SU-DHL-6 (cell line): Measurements from ENCODE around the gene MTMR3.

Experiments used
- H2AFZ ChIP-seq: fragments of 200-600 bp; sonication (generic); 2 replicates; pipeline ENCODE4 v1.6.1; 2014; ENCODE audit warnings: low read depth, mild to moderate bottlenecking, moderate library complexity, mixed read lengths, antibody characterized with exemption, low read length; ENCODE audit not compliant: severe bottlenecking
- H3F3A ChIP-seq: fragments of 200-600 bp; shearing (Covaris generic); 2 replicates; pipeline ENCODE4 v1.6.0; 2016; ENCODE audit warnings: antibody characterized with exemption, mild to moderate bottlenecking; ENCODE audit not compliant: insufficient read depth
- H3K27ac ChIP-seq: fragments of 200-600 bp; sonication (generic); 2 replicates; pipeline ENCODE4 v1.5.1; 2016; ENCODE audit warnings: low read depth, mild to moderate bottlenecking, low read length, moderate library complexity, mixed read lengths
- H3K27me3 ChIP-seq: fragments of 200-600 bp; sonication (generic), shearing (Covaris generic); 2 replicates; pipeline ENCODE4 v1.6.0; 2014; ENCODE audit warnings: mild to moderate bottlenecking, low read length
- H3K36me3 ChIP-seq: fragments of 200-600 bp; sonication (generic); 2 replicates; pipeline ENCODE4 v1.6.1; 2014; ENCODE audit warnings: mild to moderate bottlenecking, low read length, mixed read lengths
- H3K4me2 ChIP-seq: fragments of 300-600, 200-600 bp; shearing (Covaris generic), sonication (generic); 2 replicates; pipeline ENCODE4 v1.6.0; 2014; ENCODE audit warnings: low read length, low read depth, mild to moderate bottlenecking; ENCODE audit not compliant: poor library complexity, severe bottlenecking
- H3K4me3 ChIP-seq: fragments of 200-600 bp; sonication (generic); 2 replicates; pipeline ENCODE4 v1.5.1; 2014; ENCODE audit warnings: antibody characterized with exemption, low read length, mild to moderate bottlenecking, mixed read lengths; ENCODE audit not compliant: insufficient read depth, poor library complexity, severe bottlenecking
- H3K79me2 ChIP-seq: fragments of 200-600 bp; sonication (generic); 2 replicates; pipeline ENCODE4 v1.6.1; 2014; ENCODE audit warnings: mild to moderate bottlenecking, low read length, moderate library complexity; ENCODE audit not compliant: insufficient read depth
- H3K9ac ChIP-seq: fragments of 200-600 bp; sonication (generic); 2 replicates; pipeline ENCODE4 v1.7.0; 2014; ENCODE audit warnings: mild to moderate bottlenecking, low read length
- H3K9me2 ChIP-seq: fragments of 200-600 bp; sonication (generic); replicated peaks from 2 replicates; pipeline ENCODE4 v1.6.1; 2014; ENCODE audit warnings: low read length; ENCODE audit not compliant: insufficient read depth
- H3K9me3 ChIP-seq: fragments of 200-600 bp; sonication (generic); 2 replicates; pipeline ENCODE4 v1.6.1; 2014; ENCODE audit warnings: low read length, mixed read lengths; ENCODE audit not compliant: insufficient read depth
- H4K20me1 ChIP-seq: fragments of 200-600 bp; sonication (generic); 2 replicates; pipeline ENCODE4 v1.6.1; 2014; ENCODE audit warnings: low read depth, mild to moderate bottlenecking, antibody characterized with exemption, low read length, moderate library complexity, mixed read lengths
- CTCF ChIP-seq: fragments of 200-600 bp; sonication (generic); IDR thresholded peaks from one replicate; pipeline ENCODE4 v1.5.1; 2017; ENCODE audit warnings: antibody characterized with exemption, mild to moderate bottlenecking, low read length, moderate library complexity; ENCODE audit not compliant: insufficient read depth, poor library complexity, severe bottlenecking
- EZH2phosphoT487 ChIP-seq: fragments of 200-600 bp; sonication (generic), shearing (Covaris generic); conservative IDR thresholded peaks from 2 replicates; pipeline ENCODE4 v1.6.1; 2018; ENCODE audit warnings: mild to moderate bottlenecking, antibody characterized with exemption, low read length, moderate library complexity, mixed read lengths

Gene MTMR3

GRCh38 chr22:29947410-29948384, 64.7 kb downstream of the MTMR3 start:
- H2AFZ ChIP-seq = no peak overlapping the region
- H3K9ac ChIP-seq = no peak overlapping the region
- H4K20me1 ChIP-seq = peaks cover 17% of the 10 kb centered on the region
- no peaks in the 10 kb centered on the region for H3K27me3 ChIP-seq
- no peak for TF ChIP-seq EZH2phosphoT487
- no peak for TF ChIP-seq CTCF
- H3K9me2 ChIP-seq = no peaks in the 10 kb centered on the region
- H3K79me2 ChIP-seq = no peaks in the 10 kb centered on the region
- H3K4me3 ChIP-seq = no peak overlapping the region
- no peak overlapping the region for H3K4me2 ChIP-seq
- H3K36me3 ChIP-seq = no peaks in the 10 kb centered on the region
- no peaks in the 10 kb centered on the region for H3F3A ChIP-seq
- no peaks in the 10 kb centered on the region for H3K9me3 ChIP-seq
- no peak overlapping the region for H3K27ac ChIP-seq

GRCh38 chr22:29948385-29948769, 65.4 kb downstream of the MTMR3 start:
- no peaks in the 10 kb centered on the region for H3K27me3 ChIP-seq
- H3K27ac ChIP-seq = no peak overlapping the region
- H2AFZ ChIP-seq = no peak overlapping the region
- no peak overlapping the region for H3K9ac ChIP-seq
- TF ChIP-seq CTCF (no peak), EZH2phosphoT487 (no peak)
- no peaks in the 10 kb centered on the region for H3K79me2 ChIP-seq
- H3F3A ChIP-seq = no peaks in the 10 kb centered on the region
- H3K4me2 ChIP-seq = no peak overlapping the region
- no peak overlapping the region for H3K4me3 ChIP-seq
- H3K9me3 ChIP-seq = no peaks in the 10 kb centered on the region
- no peaks in the 10 kb centered on the region for H3K9me2 ChIP-seq
- H4K20me1 ChIP-seq = peaks cover 17% of the 10 kb centered on the region
- no peaks in the 10 kb centered on the region for H3K36me3 ChIP-seq

- no peak for TF ChIP-seq EZH2phosphoT487
- TF ChIP-seq CTCF = no peak
- no peak overlapping the region for H3K4me3 ChIP-seq
Observed at GRCh38 chr22:29949872-29950271, 66.9 kb downstream of the MTMR3 start.

More at GRCh38 chr22:29949872-29950271, 66.9 kb downstream of the MTMR3 start:
- Histone ChIP-seq H3K27me3 (no peaks in the 10 kb centered on the region), H3K4me2 (no peak overlapping the region), H3K9me3 (no peaks in the 10 kb centered on the region), H2AFZ (no peak overlapping the region), H3F3A (no peaks in the 10 kb centered on the region), H3K27ac (no peak overlapping the region), H3K9me2 (no peaks in the 10 kb centered on the region), H3K9ac (no peak overlapping the region), H4K20me1 (peaks cover 17% of the 10 kb centered on the region), H3K79me2 (no peaks in the 10 kb centered on the region), H3K36me3 (no peaks in the 10 kb centered on the region)
